Loucy (cell line): Measurements from ENCODE around the gene FMNL1.

ENCODE experiments used
- H2AFZ ChIP-seq: fragments of 200-600 bp; sonication (generic); 2 replicates; pipeline ENCODE4 v1.6.0; 2016; ENCODE audit warnings: antibody characterized with exemption, mild to moderate bottlenecking, low read length, moderate library complexity
- H3F3A ChIP-seq: fragments of 200-600 bp; 2 replicates; pipeline ENCODE4 v1.6.0; 2016; ENCODE audit warnings: antibody characterized with exemption, low read depth, mild to moderate bottlenecking
- H3K27me3 ChIP-seq: fragments of 200-600 bp; sonication (generic); 2 replicates; pipeline ENCODE4 v1.6.1; 2014; ENCODE audit warnings: low read length, mild to moderate bottlenecking; ENCODE audit not compliant: insufficient read depth, poor library complexity, severe bottlenecking
- H3K36me3 ChIP-seq: fragments of 200-600 bp; sonication (generic); 2 replicates; pipeline ENCODE4 v1.6.1; 2016; ENCODE audit warnings: low read length; ENCODE audit not compliant: insufficient read depth
- H3K4me1 ChIP-seq: fragments of 200-600 bp; sonication (generic); 2 replicates; pipeline ENCODE4 v1.5.1; 2014; ENCODE audit warnings: low read length, mild to moderate bottlenecking; ENCODE audit not compliant: insufficient read depth, poor library complexity, severe bottlenecking
- H3K4me2 ChIP-seq: fragments of 200-600 bp; sonication (generic); 2 replicates; pipeline ENCODE4 v1.6.0; 2014; ENCODE audit warnings: antibody characterized with exemption, low read length, low read depth, mild to moderate bottlenecking; ENCODE audit not compliant: poor library complexity, severe bottlenecking
- H3K4me3 ChIP-seq: fragments of 200-600 bp; sonication (generic); 2 replicates; pipeline ENCODE4 v1.5.1; 2014; ENCODE audit warnings: low read length, mild to moderate bottlenecking, mixed read lengths; ENCODE audit not compliant: poor library complexity, severe bottlenecking
- H3K79me2 ChIP-seq: fragments of 200-600 bp; sonication (generic); 2 replicates; pipeline ENCODE4 v1.6.1; 2014; ENCODE audit warnings: low read length; ENCODE audit not compliant: insufficient read depth
- H3K9ac ChIP-seq: fragments of 200-600 bp; sonication (generic); 2 replicates; pipeline ENCODE4 v1.6.0; 2014; ENCODE audit warnings: mild to moderate bottlenecking, low read depth, low read length, moderate library complexity; ENCODE audit not compliant: poor library complexity, severe bottlenecking
- H3K9me2 ChIP-seq: fragments of 200-600 bp; sonication (generic); replicated peaks from 2 replicates; pipeline ENCODE4 v1.6.1; 2016; ENCODE audit warnings: low read depth, low read length, mixed read lengths
- H3K9me3 ChIP-seq: fragments of 200-600 bp; sonication (generic); 2 replicates; pipeline ENCODE4 v1.6.1; 2014; ENCODE audit warnings: mild to moderate bottlenecking, antibody characterized with exemption, low read length, low read depth; ENCODE audit not compliant: insufficient read depth
- H4K20me1 ChIP-seq: fragments of 200-600 bp; sonication (generic); 2 replicates; pipeline ENCODE4 v1.6.0; 2014; ENCODE audit warnings: antibody characterized with exemption, low read length, mild to moderate bottlenecking; ENCODE audit not compliant: insufficient read depth, poor library complexity, severe bottlenecking
- CTCF ChIP-seq: fragments of 200-600 bp; sonication (generic); conservative IDR thresholded peaks from 2 replicates; pipeline ENCODE4 v1.5.1; 2014; ENCODE audit warnings: mild to moderate bottlenecking, antibody characterized with exemption, low read length
- EZH2phosphoT487 ChIP-seq: fragments of 200-600 bp; IDR thresholded peaks from 2 replicates; pipeline ENCODE4 v1.6.1; 2018; ENCODE audit warnings: antibody characterized with exemption, mild to moderate bottlenecking, moderate library complexity, borderline replicate concordance

FMNL1 gene

GRCh38 chr17:45226576-45226975 is 4.9 kb downstream of the FMNL1 start:
- H3K9ac ChIP-seq, result peak overlapping the region; percentile 99
- H4K20me1 ChIP-seq, result peaks cover 35% of the 10 kb centered on the region
- H3K4me2 ChIP-seq, result peak overlapping the region; percentile 87
- H2AFZ ChIP-seq, result no peak overlapping the region
- no peaks in the 10 kb centered on the region for H3K9me2 ChIP-seq
- H3K27me3 ChIP-seq, result no peaks in the 10 kb centered on the region
- no peaks in the 10 kb centered on the region for H3K36me3 ChIP-seq
- peaks cover 4% of the 10 kb centered on the region for H3F3A ChIP-seq
- H3K79me2 ChIP-seq, result peaks cover 96% of the 10 kb centered on the region
- TF ChIP-seq EZH2phosphoT487 (no peak), CTCF (no peak)
- H3K9me3 ChIP-seq, result no peaks in the 10 kb centered on the region
- H3K4me1 ChIP-seq, result peaks cover 76% of the 10 kb centered on the region
- H3K4me3 ChIP-seq, result peak overlapping the region; percentile 87

- H3K79me2 ChIP-seq, result peaks cover 96% of the 10 kb centered on the region
- no peak for TF ChIP-seq CTCF
- no peak for TF ChIP-seq EZH2phosphoT487
- peaks cover 4% of the 10 kb centered on the region for H3F3A ChIP-seq
- peaks cover 5% of the 10 kb centered on the region; the same call in 1 of the 2 replicates for H3K36me3 ChIP-seq
- no peaks in the 10 kb centered on the region for H3K9me3 ChIP-seq
- no peak overlapping the region for H2AFZ ChIP-seq
- peak overlapping the region; percentile 87 for H3K4me3 ChIP-seq
- peak overlapping the region; percentile 87 for H3K4me2 ChIP-seq
- no peaks in the 10 kb centered on the region for H3K9me2 ChIP-seq
- peak overlapping the region; percentile 99 for H3K9ac ChIP-seq
- peaks cover 42% of the 10 kb centered on the region for H4K20me1 ChIP-seq
- peaks cover 76% of the 10 kb centered on the region for H3K4me1 ChIP-seq
- H3K27me3 ChIP-seq, result no peaks in the 10 kb centered on the region
These were observed 5.6 kb downstream of the FMNL1 start for GRCh38 chr17:45227101-45227925.

- Histone ChIP-seq H3F3A (peaks cover 4% of the 10 kb centered on the region), H3K9me3 (no peaks in the 10 kb centered on the region), H4K20me1 (peaks cover 47% of the 10 kb centered on the region), H3K4me2 (peak overlapping the region; percentile 87), H3K27me3 (no peaks in the 10 kb centered on the region), H3K79me2 (peaks cover 96% of the 10 kb centered on the region), H3K4me3 (peak overlapping the region; percentile 87), H2AFZ (no peak overlapping the region), H3K9ac (peak overlapping the region; percentile 99), H3K36me3 (peaks cover 14% of the 10 kb centered on the region; the same call in 1 of the 2 replicates), H3K9me2 (no peaks in the 10 kb centered on the region), H3K4me1 (peaks cover 74% of the 10 kb centered on the region)
- TF ChIP-seq EZH2phosphoT487, result no peak
- no peak for TF ChIP-seq CTCF
These were observed 6.5 kb downstream of the FMNL1 start for GRCh38 chr17:45227926-45228762.
